Neural crest cell (in vitro differentiated cells): ENCODE data around the gene ARHGEF19. TPM values are rescaled to one million over a fixed set of nuclear protein-coding genes. Genes with fewer than 3 reads are reported as not detected.
"Not testable (repeated sequence)": the region's sequence is repeated elsewhere in the genome, so short reads cannot be mapped to it uniquely, and the experiment has no call there.

Experiments used
- DNase-seq: peaks from one replicate; pipeline ENCODE4 v3.0.0; 2021; ENCODE audit warnings: low read depth, mixed read lengths, low spot score
- H3K27ac Mint-ChIP-seq: one replicate; pipeline ENCODE4 v1.8.0; 2021; ENCODE audit warnings: mild to moderate bottlenecking, mixed read lengths; ENCODE audit not compliant: unreplicated experiment
- H3K27me3 Mint-ChIP-seq: 2 replicates; pipeline ENCODE4 v1.8.0; 2021; ENCODE audit warnings: low read depth, mild to moderate bottlenecking, mixed read lengths
- H3K36me3 Mint-ChIP-seq: 2 replicates; pipeline ENCODE4 v1.8.0; 2021; ENCODE audit warnings: low read depth, mild to moderate bottlenecking, mixed read lengths
- H3K4me1 Mint-ChIP-seq: 2 replicates; pipeline ENCODE4 v1.8.0; 2021; ENCODE audit warnings: mixed read lengths
- H3K4me3 Mint-ChIP-seq: one replicate; pipeline ENCODE4 v1.8.0; 2021; ENCODE audit warnings: mild to moderate bottlenecking, mixed read lengths
- H3K9me3 Mint-ChIP-seq: 2 replicates; pipeline ENCODE4 v1.8.0; 2021; ENCODE audit warnings: mixed read lengths
- long read RNA-seq: library from polyadenylated mRNA; unstranded; transcript quantifications from one replicate; pipeline ENCODE4 v2.0.0, GENCODE V29; 2020
- total RNA-seq: library from RNA; stranded (reverse); gene quantifications from 2 replicates; pipeline ENCODE4 v1.2.1, GENCODE V29; 2021
- TF ChIP-seq, protein P1 (sequence below): fragments of 200-600 bp; sonication (generic); conservative IDR thresholded peaks from 2 replicates; pipeline ENCODE4 v1.5.0; 2021; ENCODE audit warnings: antibody characterized with exemption, mild to moderate bottlenecking

ARHGEF19 gene
- 7.7 and 9.0 TPM in 2 replicates for total RNA-seq
- long read RNA-seq, partial matches to known transcripts, result 4 of 5 reads
- long read RNA-seq, other reads (novel, unspliced or antisense), result 1 of 5 reads

DNA sequence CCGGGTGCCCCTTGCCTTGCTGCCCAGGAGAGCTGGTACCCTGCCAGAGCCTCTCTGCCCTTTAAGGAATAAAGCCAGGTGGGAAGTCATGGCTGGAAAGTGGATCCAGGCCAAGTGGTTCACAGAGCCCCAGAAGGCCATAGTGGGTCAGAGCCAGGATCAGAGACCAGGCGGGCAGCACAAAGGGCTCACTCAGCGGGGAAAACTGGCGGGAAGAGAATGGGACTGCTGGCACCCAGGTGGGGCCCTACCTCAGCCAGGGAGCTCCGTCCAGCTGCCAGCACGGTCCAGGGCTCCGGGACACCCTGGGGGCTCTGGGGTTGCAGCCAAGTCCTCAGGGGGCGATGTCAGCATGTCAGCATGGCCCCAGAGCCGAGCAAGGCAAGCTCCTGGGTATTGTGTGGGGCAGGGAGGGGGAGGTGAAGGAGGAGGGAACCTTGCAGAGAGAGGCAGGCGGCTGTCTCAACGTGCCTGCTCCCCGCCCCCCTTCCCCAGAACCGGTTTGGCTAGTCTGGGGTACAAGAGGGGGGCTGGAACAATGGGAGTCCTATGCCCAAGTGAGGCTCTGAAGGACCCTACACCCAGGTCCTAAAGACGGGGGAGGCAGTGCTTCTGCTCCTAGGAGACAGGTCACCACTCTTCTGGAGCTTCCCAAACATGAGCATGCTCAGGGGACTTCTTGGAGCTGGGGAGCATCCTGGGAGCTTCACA, at the start of gene ARHGEF19:
Gene ARHGEF19, minus strand, starts transcription at position 402 of the 711 bp plus-strand sequence. CDS start 3,598 bp downstream, outside the sequence.
- Mint-ChIP-seq H3K27ac (no peak within 1 kb of the TSS), H3K27me3 (peaks cover 25% of the 10 kb centered on the region), H3K4me3 (peak within 1 kb of the TSS; percentile 38), H3K4me1 (peaks cover 32% of the 10 kb centered on the region), H3K36me3 (no peaks in the 10 kb centered on the region), H3K9me3 (no peaks in the 10 kb centered on the region)
- TF ChIP-seq, protein P1, sequence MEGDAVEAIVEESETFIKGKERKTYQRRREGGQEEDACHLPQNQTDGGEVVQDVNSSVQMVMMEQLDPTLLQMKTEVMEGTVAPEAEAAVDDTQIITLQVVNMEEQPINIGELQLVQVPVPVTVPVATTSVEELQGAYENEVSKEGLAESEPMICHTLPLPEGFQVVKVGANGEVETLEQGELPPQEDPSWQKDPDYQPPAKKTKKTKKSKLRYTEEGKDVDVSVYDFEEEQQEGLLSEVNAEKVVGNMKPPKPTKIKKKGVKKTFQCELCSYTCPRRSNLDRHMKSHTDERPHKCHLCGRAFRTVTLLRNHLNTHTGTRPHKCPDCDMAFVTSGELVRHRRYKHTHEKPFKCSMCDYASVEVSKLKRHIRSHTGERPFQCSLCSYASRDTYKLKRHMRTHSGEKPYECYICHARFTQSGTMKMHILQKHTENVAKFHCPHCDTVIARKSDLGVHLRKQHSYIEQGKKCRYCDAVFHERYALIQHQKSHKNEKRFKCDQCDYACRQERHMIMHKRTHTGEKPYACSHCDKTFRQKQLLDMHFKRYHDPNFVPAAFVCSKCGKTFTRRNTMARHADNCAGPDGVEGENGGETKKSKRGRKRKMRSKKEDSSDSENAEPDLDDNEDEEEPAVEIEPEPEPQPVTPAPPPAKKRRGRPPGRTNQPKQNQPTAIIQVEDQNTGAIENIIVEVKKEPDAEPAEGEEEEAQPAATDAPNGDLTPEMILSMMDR, result no peak
- no peak for DNase-seq

DNA sequence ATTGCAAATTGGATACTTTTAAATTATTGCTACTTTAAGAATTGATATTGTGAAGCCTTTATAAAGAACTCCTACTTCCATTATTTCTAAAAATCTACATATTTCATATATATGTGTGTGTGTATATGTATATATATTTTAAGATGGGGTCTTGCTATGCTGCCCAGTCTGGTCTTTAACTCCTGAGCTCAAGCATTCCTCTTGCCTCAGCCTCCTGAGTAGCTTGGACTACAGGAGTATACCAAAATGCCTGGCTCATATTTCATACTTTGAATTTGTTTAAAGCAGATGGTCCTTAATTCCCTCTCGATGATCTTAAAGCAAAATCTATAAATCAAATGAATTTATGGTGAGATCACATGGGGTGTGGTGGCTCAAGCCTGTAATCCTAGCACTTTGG, 49.6 kb upstream of the ARHGEF19 start:
- Mint-ChIP-seq H3K27me3 (no peaks in the 10 kb centered on the region), H3K4me1 (peaks cover 16% of the 10 kb centered on the region), H3K9me3 (no peaks in the 10 kb centered on the region), H3K4me3 (no peak overlapping the region), H3K27ac (no peak overlapping the region), H3K36me3 (peaks cover 2% of the 10 kb centered on the region)
- DNase-seq, result no peak
- TF ChIP-seq, protein P1, result no peak

DNA sequence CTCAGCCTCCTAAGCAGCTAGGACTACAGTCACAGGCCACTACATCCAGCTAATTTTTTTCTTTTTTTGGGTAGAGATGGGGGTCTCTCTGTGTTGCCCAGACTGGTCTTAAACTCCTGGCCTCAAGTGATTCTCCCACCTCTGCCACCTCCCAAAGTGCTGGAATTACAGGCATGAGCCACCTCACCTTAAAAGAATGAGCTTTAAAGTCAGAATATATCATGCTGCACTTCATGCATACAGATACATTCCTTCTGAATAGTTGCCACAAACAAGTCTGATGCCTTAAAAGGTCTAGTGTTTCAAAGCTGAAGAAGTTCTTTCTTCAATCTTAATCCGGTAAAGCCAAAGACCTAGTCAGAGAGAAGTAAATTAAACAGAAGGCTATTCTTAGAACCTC, 48.4 kb upstream of the ARHGEF19 start:
- Mint-ChIP-seq H3K9me3 (no peaks in the 10 kb centered on the region), H3K36me3 (peaks cover 2% of the 10 kb centered on the region), H3K4me1 (peaks cover 9% of the 10 kb centered on the region), H3K27ac (no peak overlapping the region), H3K27me3 (no peaks in the 10 kb centered on the region), H3K4me3 (no peak overlapping the region)
- TF ChIP-seq, protein P1, result no peak
- no peak for DNase-seq

DNA sequence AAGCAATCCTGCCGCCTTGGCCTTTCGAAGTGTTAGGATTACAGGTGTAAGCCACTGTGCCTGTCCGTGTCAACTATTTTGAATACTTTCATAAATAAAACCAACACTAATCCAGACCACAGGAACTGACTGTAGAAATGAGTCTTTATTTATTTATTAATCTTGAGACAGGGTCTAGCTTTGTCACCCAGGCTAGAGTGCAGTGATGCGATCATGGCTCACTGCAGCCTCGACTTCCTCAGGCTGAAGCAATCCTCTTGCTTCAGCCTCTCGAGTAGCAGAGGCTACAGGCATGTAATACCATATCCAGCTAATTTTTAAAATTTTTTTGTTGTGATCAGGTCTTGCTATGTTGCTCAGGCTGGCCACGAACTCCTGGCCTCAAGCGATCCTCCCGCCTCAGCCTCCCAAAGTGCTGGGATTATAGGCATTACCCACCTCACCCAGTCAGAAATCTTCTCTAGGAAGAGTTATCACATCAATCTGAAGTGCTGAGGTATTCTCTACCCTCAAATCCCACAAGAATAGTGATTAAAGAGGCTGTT, 46.2 kb upstream of the ARHGEF19 start:
- H3K9me3 Mint-ChIP-seq, result no peaks in the 10 kb centered on the region
- TF ChIP-seq, protein P1, result no peak
- H3K4me3 Mint-ChIP-seq, result no peak overlapping the region
- no peaks in the 10 kb centered on the region for H3K27me3 Mint-ChIP-seq
- no peak overlapping the region for H3K27ac Mint-ChIP-seq
- DNase-seq, result no peak
- H3K4me1 Mint-ChIP-seq, result no peaks in the 10 kb centered on the region
- no peaks in the 10 kb centered on the region for H3K36me3 Mint-ChIP-seq

DNA sequence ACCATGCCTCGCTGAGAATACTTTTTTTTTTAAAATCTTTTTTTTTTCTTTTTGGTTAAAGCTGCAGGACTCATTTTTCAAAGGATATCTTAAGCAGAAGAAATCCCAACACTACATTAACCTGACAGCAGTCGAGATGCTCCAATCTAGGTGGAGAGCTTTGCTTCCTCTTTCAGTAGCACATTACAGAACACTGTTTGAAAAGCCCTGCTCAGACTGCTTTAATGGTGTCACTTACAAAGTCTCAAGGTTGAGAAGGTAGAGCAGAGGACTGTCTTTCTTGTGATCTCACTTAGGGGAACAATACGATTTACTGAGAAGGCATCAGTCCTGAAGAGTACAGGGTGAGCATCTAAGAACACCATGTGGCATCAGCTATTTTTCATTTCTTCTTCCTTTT, 45.5 kb upstream of the ARHGEF19 start:
- no peaks in the 10 kb centered on the region for H3K4me1 Mint-ChIP-seq
- H3K9me3 Mint-ChIP-seq, result no peaks in the 10 kb centered on the region
- TF ChIP-seq, protein P1, result no peak
- DNase-seq, result no peak
- no peaks in the 10 kb centered on the region for H3K27me3 Mint-ChIP-seq
- no peaks in the 10 kb centered on the region for H3K36me3 Mint-ChIP-seq
- H3K4me3 Mint-ChIP-seq, result no peak overlapping the region
- no peak overlapping the region for H3K27ac Mint-ChIP-seq

DNA sequence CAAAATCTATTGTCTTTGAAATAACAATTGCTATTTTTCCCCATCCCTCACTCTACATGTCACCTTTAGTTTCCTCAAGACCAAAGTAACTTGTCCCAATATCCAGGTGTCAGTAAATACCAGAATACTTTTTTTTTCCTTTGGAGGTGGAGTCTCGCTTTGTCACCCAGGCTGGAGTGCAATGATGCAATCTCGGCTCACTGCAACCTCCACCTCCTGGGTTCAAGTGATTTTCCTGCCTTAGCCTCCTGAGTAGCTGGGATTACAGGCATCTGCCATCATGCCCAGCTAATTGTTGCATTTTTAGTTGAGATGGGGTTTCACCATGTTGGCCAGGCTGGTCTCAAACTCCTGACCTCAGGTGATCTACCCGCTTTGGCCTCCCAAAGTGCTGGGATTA, 45.1 kb upstream of the ARHGEF19 start:
- H3K36me3 Mint-ChIP-seq, H3K9me3 Mint-ChIP-seq, H3K27me3 Mint-ChIP-seq, H3K27ac Mint-ChIP-seq, DNase-seq, H3K4me3 Mint-ChIP-seq, H3K4me1 Mint-ChIP-seq: not testable (repeated sequence)
